Astrocyte (in vitro differentiated cells and primary cell): ENCODE data around the gene SUN3.

Source experiments
- EZH2 ChIP-seq: IDR thresholded peaks from 2 replicates; pipeline ENCODE4 v1.6.1; 2012; ENCODE audit warnings: mild to moderate bottlenecking, low read length, inconsistent platforms; ENCODE audit not compliant: insufficient read depth
- TF ChIP-seq, protein P1 (sequence below): IDR thresholded peaks from 2 replicates; pipeline ENCODE4 v1.5.1; 2011; ENCODE audit warnings: low read depth, mild to moderate bottlenecking, inconsistent platforms, low read length, moderate library complexity; ENCODE audit not compliant: insufficient read depth

DNA sequence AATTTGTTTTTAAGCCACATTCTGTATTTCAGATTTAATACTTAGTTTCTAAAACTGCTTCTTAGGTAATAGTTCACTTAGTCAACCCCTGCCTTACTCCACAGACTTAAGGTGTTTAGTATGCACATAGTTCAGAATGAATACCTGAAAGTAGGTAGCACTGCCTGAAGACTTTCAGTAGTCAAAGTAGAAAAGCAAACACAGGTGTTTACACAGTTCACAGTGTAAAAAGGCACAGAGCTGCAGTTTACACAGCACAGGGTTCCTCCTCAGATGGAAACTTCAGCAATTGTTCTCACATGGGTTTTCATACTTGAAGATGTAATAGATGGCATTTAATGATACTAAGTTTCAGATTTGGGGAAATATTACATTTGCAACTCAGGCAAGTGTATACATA lies 77.5 kb downstream of the SUN3 start:
- TF ChIP-seq, protein P1, sequence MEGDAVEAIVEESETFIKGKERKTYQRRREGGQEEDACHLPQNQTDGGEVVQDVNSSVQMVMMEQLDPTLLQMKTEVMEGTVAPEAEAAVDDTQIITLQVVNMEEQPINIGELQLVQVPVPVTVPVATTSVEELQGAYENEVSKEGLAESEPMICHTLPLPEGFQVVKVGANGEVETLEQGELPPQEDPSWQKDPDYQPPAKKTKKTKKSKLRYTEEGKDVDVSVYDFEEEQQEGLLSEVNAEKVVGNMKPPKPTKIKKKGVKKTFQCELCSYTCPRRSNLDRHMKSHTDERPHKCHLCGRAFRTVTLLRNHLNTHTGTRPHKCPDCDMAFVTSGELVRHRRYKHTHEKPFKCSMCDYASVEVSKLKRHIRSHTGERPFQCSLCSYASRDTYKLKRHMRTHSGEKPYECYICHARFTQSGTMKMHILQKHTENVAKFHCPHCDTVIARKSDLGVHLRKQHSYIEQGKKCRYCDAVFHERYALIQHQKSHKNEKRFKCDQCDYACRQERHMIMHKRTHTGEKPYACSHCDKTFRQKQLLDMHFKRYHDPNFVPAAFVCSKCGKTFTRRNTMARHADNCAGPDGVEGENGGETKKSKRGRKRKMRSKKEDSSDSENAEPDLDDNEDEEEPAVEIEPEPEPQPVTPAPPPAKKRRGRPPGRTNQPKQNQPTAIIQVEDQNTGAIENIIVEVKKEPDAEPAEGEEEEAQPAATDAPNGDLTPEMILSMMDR = no peak
- TF ChIP-seq EZH2 = no peak
